ENCODE results near the gene CHP1.

CHP1 gene

GRCh38 chr15:41230650-41231421 is at the start of gene CHP1, which contains the start of gene EXD1:
CHP1 (plus strand) TSS chr15:41231268; CDS start chr15:41231383, 115 bp downstream.
EXD1 (minus strand) TSS chr15:41230757; CDS start chr15:41226575, 4,182 bp downstream.
- TF ChIP-seq CTCF (conservative IDR thresholded peaks at IDR 0.05; ENCODE audit: low read depth, low read length), result peak; percentile 90
- DNase-seq (ENCODE audit: low read depth), result peak; percentile 99
- peak within 1 kb of the TSS; percentile 99 for H3K4me3 ChIP-seq (ENCODE audit: low read depth, low read length)

GRCh38 chr15:41182266-41182665 is 48.8 kb upstream of the CHP1 start:
- H3K4me3 ChIP-seq (ENCODE audit: low read depth, low read length), result no peak overlapping the region
- no peak for TF ChIP-seq CTCF (conservative IDR thresholded peaks at IDR 0.05; ENCODE audit: low read depth, low read length)
- no peak for DNase-seq (ENCODE audit: low read depth)

GRCh38 chr15:41183581-41183980 is 47.5 kb upstream of the CHP1 start:
- DNase-seq (ENCODE audit: low read depth), result peak; percentile 41
- H3K4me3 ChIP-seq (ENCODE audit: low read depth, low read length), result no peak overlapping the region
- TF ChIP-seq CTCF (conservative IDR thresholded peaks at IDR 0.05; ENCODE audit: low read depth, low read length), result no peak

GRCh38 chr15:41194444-41194843 is 36.6 kb upstream of the CHP1 start:
- no peak for DNase-seq (ENCODE audit: low read depth)
- TF ChIP-seq CTCF (conservative IDR thresholded peaks at IDR 0.05; ENCODE audit: low read depth, low read length), result no peak
- H3K4me3 ChIP-seq (ENCODE audit: low read depth, low read length), result no peak overlapping the region

GRCh38 chr15:41199470-41199869 is 31.6 kb upstream of the CHP1 start:
- DNase-seq (ENCODE audit: low read depth), result no peak
- no peak for TF ChIP-seq CTCF (conservative IDR thresholded peaks at IDR 0.05; ENCODE audit: low read depth, low read length)
- H3K4me3 ChIP-seq (ENCODE audit: low read depth, low read length), result no peak overlapping the region

GRCh38 chr15:41203395-41203794 is 27.7 kb upstream of the CHP1 start:
- TF ChIP-seq CTCF (conservative IDR thresholded peaks at IDR 0.05; ENCODE audit: low read depth, low read length), result no peak
- no peak for DNase-seq (ENCODE audit: low read depth)
- no peak overlapping the region for H3K4me3 ChIP-seq (ENCODE audit: low read depth, low read length)

GRCh38 chr15:41205315-41205714 is 25.8 kb upstream of the CHP1 start:
- no peak for TF ChIP-seq CTCF (conservative IDR thresholded peaks at IDR 0.05; ENCODE audit: low read depth, low read length)
- no peak overlapping the region for H3K4me3 ChIP-seq (ENCODE audit: low read depth, low read length)
- DNase-seq (ENCODE audit: low read depth), result peak; percentile 16
